HG02870 (cell line): ENCODE results near the gene TM6SF1.
"Not testable (repeated sequence)": the region's sequence is repeated elsewhere in the genome, so short reads cannot be mapped to it uniquely, and the experiment has no call there.

Source experiments
- ATAC-seq: cut with Tn5 transposase; IDR thresholded peaks from one replicate; pipeline ENCODE4 v1.9.1; 2021; ENCODE audit warnings: mild to moderate bottlenecking, moderate library complexity; ENCODE audit not compliant: unreplicated experiment

Gene TM6SF1

GRCh38 chr15:83106994-83107840 is at the start of gene TM6SF1:
TSS of gene TM6SF1 (plus strand) at chr15:83107645. CDS start at chr15:83107681, 36 bp downstream.
- no peak for ATAC-seq

- no peak for ATAC-seq
Observed at GRCh38 chr15:83057696-83058376, 49.6 kb upstream of the TM6SF1 start.

- ATAC-seq, result no peak
Observed at GRCh38 chr15:83061680-83062079, 45.8 kb upstream of the TM6SF1 start.

GRCh38 chr15:83062768-83063180 is 44.7 kb upstream of the TM6SF1 start:
- peak; percentile 40 for ATAC-seq

GRCh38 chr15:83063551-83063950 is 43.9 kb upstream of the TM6SF1 start:
- ATAC-seq, result no peak

- ATAC-seq, result no peak
Observed at GRCh38 chr15:83064859-83065258, 42.6 kb upstream of the TM6SF1 start.

GRCh38 chr15:83065431-83065830 is 42.0 kb upstream of the TM6SF1 start:
- ATAC-seq, result no peak

- ATAC-seq, result no peak
Observed at GRCh38 chr15:83066034-83066733, 41.3 kb upstream of the TM6SF1 start.

GRCh38 chr15:83066734-83067637 is 40.5 kb upstream of the TM6SF1 start, which contains the start of gene BTBD1:
TSS of gene BTBD1 (minus strand) at chr15:83067252. CDS start at chr15:83067151, 101 bp downstream.
- peak; percentile 73 for ATAC-seq

GRCh38 chr15:83067638-83067962 is 39.8 kb upstream of the TM6SF1 start:
- no peak for ATAC-seq

GRCh38 chr15:83068054-83068453 is 39.4 kb upstream of the TM6SF1 start:
- no peak for ATAC-seq

GRCh38 chr15:83069211-83069642 is 38.2 kb upstream of the TM6SF1 start:
- not testable (repeated sequence) for ATAC-seq

GRCh38 chr15:83077491-83078230 is 29.8 kb upstream of the TM6SF1 start:
- no peak for ATAC-seq

GRCh38 chr15:83078712-83079111 is 28.7 kb upstream of the TM6SF1 start:
- no peak for ATAC-seq

- ATAC-seq, result no peak
Observed at GRCh38 chr15:83081256-83082014, 26.0 kb upstream of the TM6SF1 start.

- no peak for ATAC-seq
Observed at GRCh38 chr15:83082730-83083386, 24.6 kb upstream of the TM6SF1 start.

GRCh38 chr15:83085461-83085860 is 22.0 kb upstream of the TM6SF1 start:
- ATAC-seq, result not testable (repeated sequence)

GRCh38 chr15:83085864-83086552 is 21.4 kb upstream of the TM6SF1 start:
- not testable (repeated sequence) for ATAC-seq
